Hematopoietic multipotent progenitor cell (in vitro differentiated cells): ENCODE results near the gene TCL1B. TPM values are rescaled to one million over a fixed set of nuclear protein-coding genes. Genes with fewer than 3 reads are reported as not detected.
"Not testable (repeated sequence)": the region's sequence is repeated elsewhere in the genome, so short reads cannot be mapped to it uniquely, and the experiment has no call there.

Experiments used
- DNase-seq, 3 donors: peaks; one replicate each; pipeline ENCODE4 v3.0.0-alpha.2; 2011 to 2015; ENCODE audit warnings: low read depth in 2 of 3, low spot score in 2 of 3
- total RNA-seq: library from RNA; depleted of rRNA; stranded (reverse); fragments of >200 nt; gene quantifications from one replicate; pipeline ENCODE4 v1.2.3, GENCODE V29; 2012

The TCL1B gene
- total RNA-seq, 1 donor: not detected

DNA sequence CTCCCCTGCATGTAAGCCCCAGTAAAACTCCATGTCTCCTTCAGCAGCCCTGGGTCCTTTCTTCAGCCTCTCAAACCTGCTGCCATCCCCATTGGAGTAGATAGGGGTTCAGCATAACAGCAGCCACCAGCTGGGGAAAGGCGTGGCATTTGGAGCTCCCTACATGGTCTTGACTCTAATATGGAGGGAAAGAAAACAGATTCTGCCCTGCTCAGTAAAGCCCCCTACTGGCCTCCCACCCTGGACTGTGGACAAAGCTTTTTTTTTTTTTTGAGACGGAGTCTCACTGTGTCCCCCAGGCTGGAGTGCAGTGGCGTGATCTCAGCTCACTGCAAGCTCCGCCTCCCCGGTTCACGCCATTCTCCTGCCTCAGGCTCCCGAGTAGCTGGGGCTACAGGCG, 20.7 kb upstream of the TCL1B start:
- DNase-seq: not testable (repeated sequence)

- no peak for DNase-seq
These were observed 19.8 kb upstream of the TCL1B start for GRCh38 chr14:95666450-95666849.

DNA sequence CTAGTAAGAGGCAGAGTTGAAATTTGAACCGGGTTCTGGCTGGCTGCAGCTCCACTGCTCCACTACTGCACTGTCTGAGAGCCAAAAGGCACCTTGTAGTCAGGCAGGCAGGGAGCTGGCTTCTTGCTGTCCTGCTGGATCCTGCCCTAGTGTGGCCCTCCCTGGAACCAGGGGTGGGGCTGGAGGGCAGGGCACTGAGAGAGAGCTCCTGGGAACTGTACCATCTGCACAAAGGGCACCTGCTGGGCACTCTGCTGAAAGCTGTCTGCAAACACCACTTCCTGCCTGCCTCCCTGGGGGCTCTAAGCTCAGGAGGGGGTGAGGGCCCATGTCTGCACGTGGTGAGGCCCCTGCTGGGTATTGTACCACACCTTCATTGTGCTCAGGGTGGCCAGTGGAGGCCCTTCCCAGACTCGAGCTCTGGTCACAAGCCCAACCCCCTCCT, 19.0 kb upstream of the TCL1B start:
- DNase-seq: no peak

DNA sequence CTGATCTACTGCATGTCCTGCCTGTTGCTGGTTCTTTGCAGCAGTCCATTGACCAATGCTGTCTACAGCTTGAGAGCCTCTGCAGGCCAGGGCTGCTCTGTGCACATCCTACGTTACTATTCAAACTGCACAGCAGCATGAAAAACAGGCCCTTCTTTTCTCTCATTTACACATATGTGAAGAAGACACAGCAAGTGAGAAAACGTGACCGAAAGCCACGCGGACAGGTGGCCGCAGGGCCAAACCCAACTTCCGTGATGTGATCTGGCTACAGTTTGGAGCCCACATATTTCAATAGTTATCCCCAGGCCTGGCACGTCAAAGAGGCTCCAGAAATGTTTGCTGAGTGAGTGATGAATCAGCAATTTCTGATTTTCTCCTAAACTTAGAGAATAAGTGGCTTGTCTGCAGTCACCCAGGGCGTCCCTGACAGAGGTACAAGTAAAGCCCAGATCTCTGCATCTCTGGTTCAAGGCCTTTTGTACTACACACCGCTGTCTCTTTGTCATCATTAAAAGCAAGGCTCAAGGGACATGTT, 17.9 kb upstream of the TCL1B start:
- DNase-seq: peak in 1 of 3 donors; percentile 6

- no peak for DNase-seq
These were observed 11.6 kb upstream of the TCL1B start for GRCh38 chr14:95674613-95675012.

DNA sequence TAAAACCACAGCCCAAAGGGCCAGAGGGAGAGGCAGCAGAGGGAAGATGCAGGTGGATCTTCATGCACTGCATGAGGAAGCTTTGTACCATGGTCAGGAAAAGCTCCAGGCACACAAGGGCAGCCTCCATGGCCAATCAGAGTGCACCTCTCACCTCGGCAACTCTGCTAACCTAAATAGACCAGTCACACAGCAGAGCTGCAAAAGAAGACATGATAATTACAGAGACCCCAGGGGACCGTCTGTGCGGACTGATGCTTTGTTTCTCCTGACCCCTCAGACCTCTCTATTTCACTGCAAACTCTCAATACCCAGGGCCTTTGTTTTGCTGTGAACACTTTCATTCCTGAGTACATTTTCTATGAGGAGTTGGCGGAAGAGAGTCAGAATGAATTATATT, 10.7 kb upstream of the TCL1B start:
- no peak for DNase-seq

GRCh38 chr14:95677179-95677835, 8.9 kb upstream of the TCL1B start:
- DNase-seq: no peak

DNA sequence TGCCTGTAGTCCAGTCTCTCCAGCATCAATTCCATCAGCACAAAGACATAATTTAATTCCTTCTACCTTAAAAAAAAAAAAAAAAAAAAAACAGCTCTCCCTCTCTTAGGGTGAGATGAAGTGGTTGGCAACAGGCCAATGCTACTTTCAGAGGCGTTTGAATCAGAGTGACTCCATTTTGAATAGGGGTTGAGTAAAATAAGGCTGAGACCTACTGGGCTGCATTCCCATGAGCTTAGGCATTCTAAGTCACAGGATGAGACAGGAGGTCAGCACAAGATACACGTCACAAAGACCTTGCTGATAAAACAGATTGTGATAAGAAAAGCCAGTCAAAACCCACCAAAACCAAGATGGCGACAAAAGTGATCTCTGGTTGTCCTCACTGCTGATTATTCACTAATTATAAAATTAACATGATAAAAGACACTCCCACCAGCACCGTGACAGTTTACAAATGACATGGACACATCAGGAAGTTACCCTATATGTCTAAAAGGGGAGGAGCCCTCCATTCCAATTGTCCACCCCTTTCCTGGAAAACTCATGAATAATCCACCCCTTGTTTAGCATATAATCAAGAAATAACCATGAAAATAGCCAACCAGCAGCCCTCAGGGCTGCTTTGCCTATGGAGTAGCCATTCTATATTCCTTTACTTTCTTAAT, 6.9 kb upstream of the TCL1B start:
- no peak for DNase-seq

DNA sequence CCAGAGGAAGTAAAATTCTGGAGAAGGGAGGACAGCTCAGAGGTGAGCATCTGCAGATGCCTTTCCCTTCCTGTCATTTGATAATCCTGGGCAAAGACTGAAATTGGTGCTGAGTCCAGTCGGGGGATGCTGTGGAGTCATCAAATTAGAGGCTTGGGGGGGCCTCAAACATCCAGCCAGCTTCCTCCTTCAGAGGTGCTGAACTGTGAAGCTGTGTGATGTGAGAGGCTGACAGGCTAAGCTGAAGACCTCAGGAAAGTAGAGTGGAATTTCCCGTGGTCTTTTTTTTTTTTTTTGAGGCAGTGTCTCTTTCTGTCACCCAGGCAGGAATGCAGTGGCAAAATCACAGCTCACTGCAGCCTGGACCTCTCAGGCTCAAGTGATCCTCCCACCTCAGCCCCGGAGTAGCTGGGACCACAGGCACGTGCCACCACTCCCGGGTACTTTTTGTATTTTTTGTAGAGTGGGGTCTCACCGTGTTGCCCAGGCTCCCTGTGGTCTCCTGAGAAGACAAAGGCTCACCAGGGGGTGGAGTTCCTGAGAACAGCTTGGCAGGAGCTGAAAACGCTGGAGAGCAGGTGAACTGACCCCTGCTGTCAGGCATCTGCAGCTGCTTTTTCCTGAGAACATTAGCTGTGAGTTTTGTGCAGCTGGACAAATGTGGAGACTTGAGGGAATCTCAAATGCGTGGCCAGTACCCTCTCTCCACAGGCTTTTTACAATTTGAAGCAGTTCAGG, 6.1 kb upstream of the TCL1B start:
- DNase-seq: no peak

GRCh38 chr14:95681153-95681552, 5.1 kb upstream of the TCL1B start:
- DNase-seq: no peak

- peak in 1 of 3 donors; percentile 40 for DNase-seq
These were observed 2.4 kb upstream of the TCL1B start for GRCh38 chr14:95683793-95684192.

- DNase-seq: no peak
These were observed 709 bp downstream of the TCL1B start for GRCh38 chr14:95686935-95687334.

DNA sequence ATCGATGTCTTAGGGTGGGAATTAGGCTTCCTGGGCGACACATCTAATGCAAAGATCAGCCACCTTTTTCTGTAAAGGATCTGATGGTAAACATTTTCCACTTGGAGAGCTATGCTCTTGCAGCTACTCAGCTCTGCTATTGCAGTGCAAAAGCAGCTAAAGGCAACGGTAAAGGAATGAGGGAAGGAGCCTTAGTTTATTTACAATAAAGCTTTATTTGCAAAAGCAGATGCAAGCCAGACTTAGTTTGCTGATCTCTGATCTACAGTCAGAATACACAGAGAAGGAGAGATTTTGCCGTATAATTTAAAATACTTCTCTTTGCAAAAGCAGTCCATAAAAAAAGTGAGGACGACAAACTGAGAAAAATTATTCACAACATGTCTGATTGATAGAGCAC, 3.2 kb downstream of the TCL1B start:
- no peak for DNase-seq

- no peak for DNase-seq
These were observed 4.6 kb downstream of the TCL1B start for GRCh38 chr14:95690815-95691214.

DNA sequence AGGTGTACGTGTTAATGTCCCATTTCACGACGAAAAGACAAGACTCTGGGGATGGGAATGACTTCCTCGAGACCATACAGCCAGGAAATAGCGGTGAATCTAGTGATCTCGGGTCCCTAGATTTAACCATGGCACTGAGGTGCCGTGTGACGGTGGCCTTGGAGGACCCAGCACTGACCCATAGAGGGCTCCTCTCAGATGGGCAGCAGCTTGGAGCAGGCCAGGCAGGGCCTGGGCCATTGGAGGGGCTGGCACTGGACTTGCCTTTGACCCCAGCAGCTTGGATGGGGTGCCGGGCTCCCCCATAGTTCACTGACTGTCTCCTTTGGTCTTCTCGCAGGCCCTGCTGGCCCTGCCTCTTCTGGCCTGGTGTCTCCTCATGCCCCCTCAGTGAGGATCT, 5.4 kb downstream of the TCL1B start:
- DNase-seq: no peak

- DNase-seq: no peak
These were observed 5.9 kb downstream of the TCL1B start for GRCh38 chr14:95692109-95692508.

DNA sequence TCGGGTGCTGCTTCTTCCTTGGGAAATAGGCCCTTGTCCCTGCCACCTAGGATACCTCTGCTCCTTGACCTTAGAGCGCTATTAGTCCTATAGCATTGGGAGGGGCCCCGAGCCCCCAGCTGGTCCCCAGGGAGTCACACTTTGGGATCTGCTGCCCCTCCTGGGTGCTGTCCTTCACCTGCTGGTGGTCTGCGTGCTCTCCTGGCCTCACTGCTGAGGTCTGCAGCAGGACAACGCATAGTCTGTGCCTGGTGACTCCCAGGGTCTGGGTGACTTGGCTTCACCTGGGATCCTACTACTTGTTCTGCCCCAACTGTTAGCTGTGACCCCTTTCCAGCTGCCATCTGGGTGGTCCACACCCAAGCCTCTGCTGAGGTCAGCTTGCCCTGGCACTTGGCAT, 8.8 kb downstream of the TCL1B start:
- DNase-seq: no peak

DNA sequence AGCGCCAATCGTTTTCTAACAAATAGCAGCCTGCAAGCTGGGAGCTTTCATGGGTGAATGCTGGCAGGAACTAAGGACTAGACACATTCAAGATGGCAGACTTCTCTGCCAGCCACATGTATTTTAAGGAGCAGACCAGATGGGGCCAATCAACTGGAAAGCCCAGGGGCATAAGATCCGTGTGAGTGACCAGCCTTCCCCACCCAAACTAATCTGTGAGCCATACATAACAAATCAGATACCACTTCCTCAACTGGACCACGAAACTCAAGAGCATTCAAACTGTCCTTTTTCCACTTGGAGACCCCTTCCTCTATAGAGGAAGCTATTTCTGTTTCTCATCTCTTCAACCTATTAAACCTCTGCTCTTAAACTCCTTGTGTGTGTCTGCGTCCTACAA, 9.7 kb downstream of the TCL1B start:
- no peak for DNase-seq

DNA sequence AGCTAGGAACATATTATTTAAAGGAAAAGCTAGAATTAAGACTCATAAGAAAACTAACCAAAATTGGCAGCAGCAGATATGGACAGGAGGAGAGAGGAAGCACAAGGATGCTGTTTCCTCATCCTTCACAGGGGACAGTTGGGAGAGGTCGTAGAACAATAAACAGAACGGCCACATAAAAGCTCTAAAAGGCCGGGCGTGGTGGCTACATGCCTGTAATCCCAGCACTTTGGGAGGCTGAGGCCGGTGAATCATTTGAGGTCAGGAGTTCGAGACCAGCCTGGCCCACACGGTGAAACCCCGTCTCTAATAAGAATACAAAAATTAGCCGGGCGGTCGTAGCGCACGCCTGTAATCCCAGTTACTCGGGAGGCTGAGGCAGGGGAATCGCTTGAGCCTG, 10.5 kb downstream of the TCL1B start:
- no peak for DNase-seq

DNA sequence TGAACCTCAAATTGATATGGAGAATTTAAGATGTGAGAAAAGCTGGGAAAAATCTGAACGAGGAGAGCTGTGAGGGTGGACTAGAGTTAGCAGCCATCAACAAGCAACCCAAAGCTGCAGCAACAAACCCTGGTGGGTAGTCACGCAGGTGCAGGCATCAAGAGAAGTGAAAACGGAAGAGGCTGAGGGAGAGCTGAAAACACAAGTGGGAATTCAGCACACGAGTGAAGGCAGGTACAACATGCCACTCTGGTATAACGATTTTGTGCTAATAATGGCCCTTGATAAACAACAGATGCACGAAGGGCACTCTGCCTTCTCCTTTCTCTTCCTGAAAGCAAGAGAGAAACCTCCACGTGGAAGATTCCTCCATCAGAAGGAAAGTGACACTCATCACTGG, 11.5 kb downstream of the TCL1B start:
- DNase-seq: no peak

- DNase-seq: no peak
These were observed 12.1 kb downstream of the TCL1B start for GRCh38 chr14:95698287-95698686.

- DNase-seq: no peak
These were observed 13.2 kb downstream of the TCL1B start for GRCh38 chr14:95699412-95699811.
